ENCODE data around the gene INTS6. TPM values are rescaled to one million over a fixed set of nuclear protein-coding genes. Genes with fewer than 3 reads are reported as not detected.

INTS6 gene
- total RNA-seq, 1 experiment from 2014 or later, result 26.6 TPM

GRCh38 chr13:51501592-51502152, 48.8 kb upstream of the INTS6 start:
- Histone ChIP-seq H4K20me1 (ENCODE audit: low read length) (no peaks in the 10 kb centered on the region), H3K27ac (ENCODE audit: low read length) (no peak overlapping the region), H3K9me3 (ENCODE audit: low read length) (no peaks in the 10 kb centered on the region), H3K36me3 (ENCODE audit: low read depth, low read length) (no peaks in the 10 kb centered on the region), H3K4me3 (ENCODE audit: low read length) (no peak overlapping the region), H2AFZ (ENCODE audit: low read length) (no peak overlapping the region), H3K79me2 (ENCODE audit: low read length) (no peaks in the 10 kb centered on the region), H3K9ac (ENCODE audit: low read length) (no peak overlapping the region), H3K9me2 (replicated peaks; ENCODE audit: low read length) (no peaks in the 10 kb centered on the region), H3K27me3 (ENCODE audit: low read length) (no peaks in the 10 kb centered on the region), H3K4me2 (ENCODE audit: low read length) (no peak overlapping the region), H3F3A (ENCODE audit: low read length, unreplicated experiment) (no peaks in the 10 kb centered on the region), H3K4me1 (ENCODE audit: insufficient read depth, low read length) (no peaks in the 10 kb centered on the region)
- intact Hi-C loops (cut with micrococcal nuclease), result no loop called here
- POLR2A ChIA-PET (ENCODE audit: unreplicated experiment), result no interaction called here
- no peak for TF ChIP-seq CTCF (conservative IDR thresholded peaks at IDR 0.05; ENCODE audit: low read depth, low read length)
- TF ChIP-seq EZH2 (IDR thresholded peaks at IDR 0.05; ENCODE audit: low read length, unreplicated experiment), result no peak
- no peak for TF ChIP-seq EZH2phosphoT487 (IDR thresholded peaks at IDR 0.05; ENCODE audit: borderline replicate concordance, low read length)
- CTCF ChIA-PET, result no interaction called here
- DNase-seq (peak; percentile 65), ATAC-seq (peak; percentile 60)
- no TSS peak for BruUV-seq (replicated peaks)

GRCh38 chr13:51501096-51501495, 48.3 kb upstream of the INTS6 start:
- Histone ChIP-seq H2AFZ (ENCODE audit: low read length) (no peak overlapping the region), H3K27ac (ENCODE audit: low read length) (no peak overlapping the region), H3K4me3 (ENCODE audit: low read length) (no peak overlapping the region), H4K20me1 (ENCODE audit: low read length) (no peaks in the 10 kb centered on the region), H3K4me2 (ENCODE audit: low read length) (no peak overlapping the region), H3K9me3 (ENCODE audit: low read length) (no peaks in the 10 kb centered on the region), H3K9me2 (replicated peaks; ENCODE audit: low read length) (no peaks in the 10 kb centered on the region), H3F3A (ENCODE audit: low read length, unreplicated experiment) (no peaks in the 10 kb centered on the region), H3K36me3 (ENCODE audit: low read depth, low read length) (no peaks in the 10 kb centered on the region), H3K27me3 (ENCODE audit: low read length) (no peaks in the 10 kb centered on the region), H3K79me2 (ENCODE audit: low read length) (no peaks in the 10 kb centered on the region), H3K9ac (ENCODE audit: low read length) (no peak overlapping the region), H3K4me1 (ENCODE audit: insufficient read depth, low read length) (no peaks in the 10 kb centered on the region)
- ATAC-seq (no peak), DNase-seq (no peak)
- BruUV-seq (replicated peaks), result no TSS peak
- CTCF ChIA-PET, result no interaction called here
- POLR2A ChIA-PET (ENCODE audit: unreplicated experiment), result no interaction called here
- intact Hi-C loops (cut with micrococcal nuclease), result no loop called here
- TF ChIP-seq EZH2 (IDR thresholded peaks at IDR 0.05; ENCODE audit: low read length, unreplicated experiment), result no peak

- no peak overlapping the region for H2AFZ ChIP-seq (ENCODE audit: low read length)
- no peak for ATAC-seq
- no peaks in the 10 kb centered on the region for H4K20me1 ChIP-seq (ENCODE audit: low read length)
- H3F3A ChIP-seq (ENCODE audit: low read length, unreplicated experiment), result no peaks in the 10 kb centered on the region
- no peaks in the 10 kb centered on the region for H3K9me2 ChIP-seq (replicated peaks; ENCODE audit: low read length)
- no peak for TF ChIP-seq CTCF (conservative IDR thresholded peaks at IDR 0.05; ENCODE audit: low read depth, low read length)
- POLR2A ChIA-PET (ENCODE audit: unreplicated experiment), result no interaction called here
- no peak overlapping the region for H3K9ac ChIP-seq (ENCODE audit: low read length)
- intact Hi-C loops (cut with micrococcal nuclease), result no loop called here
- no peak overlapping the region for H3K27ac ChIP-seq (ENCODE audit: low read length)
- no peaks in the 10 kb centered on the region for H3K27me3 ChIP-seq (ENCODE audit: low read length)
- no peaks in the 10 kb centered on the region for H3K9me3 ChIP-seq (ENCODE audit: low read length)
- no peak for DNase-seq
- H3K4me1 ChIP-seq (ENCODE audit: insufficient read depth, low read length), result no peaks in the 10 kb centered on the region
- BruUV-seq (replicated peaks), result no TSS peak
- no peaks in the 10 kb centered on the region for H3K36me3 ChIP-seq (ENCODE audit: low read depth, low read length)
- H3K79me2 ChIP-seq (ENCODE audit: low read length), result no peaks in the 10 kb centered on the region
- no peak overlapping the region for H3K4me2 ChIP-seq (ENCODE audit: low read length)
- CTCF ChIA-PET, result no interaction called here
- no peak overlapping the region for H3K4me3 ChIP-seq (ENCODE audit: low read length)
Measured at GRCh38 chr13:51500687-51501086, 47.9 kb upstream of the INTS6 start.

All from PC-3 (cell line).